SH-SY5Y (cell line): Measurements from ENCODE around the gene FAM222A.

Source experiments
- GATA2 ChIP-seq: IDR thresholded peaks from 2 replicates; pipeline ENCODE4 v1.6.1; 2011; ENCODE audit warnings: mild to moderate bottlenecking, low read depth, low read length
- GATA3 ChIP-seq: IDR thresholded peaks from 2 replicates; pipeline ENCODE4 v1.6.1; 2011; ENCODE audit warnings: low read depth, mild to moderate bottlenecking, low read length, moderate library complexity

GRCh38 chr12:109789526-109790048 lies 76.0 kb downstream of the FAM222A start:
- TF ChIP-seq GATA3 (no peak), GATA2 (no peak)
